HepG2 (cell line): Measurements from ENCODE around the gene NIBAN1. TPM values are rescaled to one million over a fixed set of nuclear protein-coding genes. Genes with fewer than 3 reads are reported as not detected.

Source experiments
- ATAC-seq: fragments of 200-7000 bp; cut with Tn5 transposase; 3 replicates; pipeline ENCODE4 v1.9.1; 2020; ENCODE audit warnings: mild to moderate bottlenecking, moderate library complexity
- BruUV-seq: library from RNA; stranded (reverse); fragments of 400-500 nt; replicated peaks from 2 replicates; lab custom pipeline; 2021; lab: Mats Ljungman, UMichigan
- CTCF ChIA-PET: fragments of 300-600 bp; formaldehyde crosslinking; extraction: SDS; loops from one replicate; lab custom pipeline; 2021; ENCODE audit warnings: low total read pairs, inconsistent platforms, low intra/inter-chr PET ratio; lab: Yijun Ruan, JAX
- POLR2A ChIA-PET: fragments of 350-600 bp; sonication (Branson Sonifier 250); formaldehyde crosslinking; loops from one replicate; lab custom pipeline; 2020; ENCODE audit warnings: antibody characterized with exemption, inconsistent platforms; lab: Yijun Ruan, JAX
- DNase-seq: peaks from one replicate; pipeline ENCODE4 v3.0.0-alpha.2; 2015; ENCODE audit warnings: low spot score
- FAIRE-seq: peaks from 3 replicates; lab custom pipeline; 2011; peaks lifted over from hg19 to GRCh38; lab: Jason Lieb, UNC
- H2AFZ ChIP-seq: one replicate; pipeline ENCODE4 v1.6.1; 2011; ENCODE audit warnings: low read length, inconsistent platforms
- H3K27ac ChIP-seq: fragments of 300-600 bp; 3 replicates; pipeline ENCODE4 v1.8.0; 2011; ENCODE audit warnings: mixed run types, mild to moderate bottlenecking, mixed read lengths, low read length, inconsistent platforms; ENCODE audit not compliant: insufficient read depth; ENCODE audit errors: extremely low read length
- H3K27me3 ChIP-seq, 2 experiments: fragments of 200-600 bp in 1 of 2; 2 replicates in 1 of 2; 3 replicates in 1 of 2; pipeline versions ENCODE4 v1.6.0 to v1.8.0; 2011; ENCODE audit warnings: low read length in 2 of 2, mild to moderate bottlenecking in 2 of 2, moderate library complexity in 2 of 2, inconsistent platforms in 1 of 2; ENCODE audit not compliant: insufficient read depth in 2 of 2, control insufficient read depth in 1 of 2
- H3K36me3 ChIP-seq, 2 experiments: fragments of 200-600 bp in 1 of 2; replicated peaks in 1 of 2; 2 replicates in 1 of 2; 3 replicates in 1 of 2; pipeline versions ENCODE4 v1.5.1 to v1.8.0; 2011; ENCODE audit warnings: low read length in 2 of 2, inconsistent platforms in 1 of 2; ENCODE audit not compliant: insufficient read depth in 2 of 2, control insufficient read depth in 1 of 2
- H3K4me1 ChIP-seq: 2 replicates; pipeline ENCODE4 v1.5.1; 2012; ENCODE audit warnings: low read length, inconsistent platforms; ENCODE audit not compliant: insufficient read depth
- H3K4me2 ChIP-seq: 2 replicates; pipeline ENCODE4 v1.6.0; 2011; ENCODE audit warnings: low read depth, low read length, inconsistent platforms
- H3K4me3 ChIP-seq, 3 experiments: fragments of 200-600 bp in 1 of 3; sonication (generic), shearing (Covaris generic) in 1 of 3; replicated peaks in 1 of 3; 2 replicates each; pipeline ENCODE4 v1.5.1; 2011 to 2016; ENCODE audit warnings: low read length in 3 of 3, inconsistent platforms in 2 of 3, low read depth in 2 of 3, mild to moderate bottlenecking in 2 of 3, control low read depth in 1 of 3, mixed read lengths in 1 of 3; ENCODE audit not compliant: insufficient read depth in 1 of 3
- H3K79me2 ChIP-seq: one replicate; pipeline ENCODE4 v1.6.1; 2011; ENCODE audit warnings: low read length, inconsistent platforms; ENCODE audit not compliant: insufficient read depth
- H3K9ac ChIP-seq: 2 replicates; pipeline ENCODE4 v1.6.0; 2011; ENCODE audit warnings: mild to moderate bottlenecking, low read depth, low read length, inconsistent platforms; ENCODE audit not compliant: insufficient read depth
- H3K9me3 ChIP-seq: 2 replicates; pipeline ENCODE4 v1.5.1; 2012; ENCODE audit warnings: mild to moderate bottlenecking, low read length
- H4K20me1 ChIP-seq: 2 replicates; pipeline ENCODE4 v1.6.0; 2011; ENCODE audit warnings: inconsistent platforms, mild to moderate bottlenecking, low read length, moderate library complexity; ENCODE audit not compliant: insufficient read depth
- CREB1 ChIP-seq, 2 experiments: fragments of 450-650 bp in 1 of 2; IDR thresholded peaks; 2 replicates each; pipeline ENCODE4 v1.6.1; 2016 to 2017; ENCODE audit warnings: control low read depth in 1 of 2, mild to moderate bottlenecking in 1 of 2, missing compliant biosample characterization in 1 of 2, missing genetic modification characterization in 1 of 2
- DNMT1 ChIP-seq: sonication (generic); formaldehyde crosslinking; IDR thresholded peaks from 2 replicates; pipeline ENCODE4 v1.5.1; 2020; ENCODE audit warnings: mild to moderate bottlenecking, missing genetic modification reagents
- GATAD2A ChIP-seq: IDR thresholded peaks from 2 replicates; pipeline ENCODE4 v1.6.1; 2016
- SMARCC2 ChIP-seq: fragments of 450-650 bp; IDR thresholded peaks from 2 replicates; pipeline ENCODE4 v1.6.1; 2017; ENCODE audit warnings: antibody characterized with exemption, mild to moderate bottlenecking
- THAP11 ChIP-seq: IDR thresholded peaks from 2 replicates; pipeline ENCODE4 v1.6.1; 2016; ENCODE audit warnings: missing biosample characterization, missing genetic modification reagents
- WGBS: methylation state at CpG from one replicate; pipeline ENCODE4 v1.1.6; 2017; ENCODE audit warnings: low lambda C conversion rate; 5-methylcytosine and 5-hydroxymethylcytosine counted together
- in situ Hi-C: cut with HindIII; loops from 2 replicates; pipeline ENCODE4 v1.10.0; 2017; ENCODE audit warnings: low pct_unique_long_range_greater_than_20kb; ENCODE audit not compliant: extremely low pct_ligation_motif_present
- intact Hi-C: fragments of 100-400 bp; cut with micrococcal nuclease; formaldehyde crosslinking; loops from one replicate; pipeline ENCODE4 v1.10.0; 2022; ENCODE audit not compliant: unreplicated experiment
- polyA plus RNA-seq, 8 experiments: library from polyadenylated mRNA; depleted of rRNA in 3 of 8; stranded (reverse) in 7 of 8; unstranded in 1 of 8; fragments of >200 nt; fragmentation: Illumina TruSeq in 4 of 8; extraction: Trizol in 4 of 8; gene quantifications; 2 replicates each; pipeline versions ENCODE4 v1.2.1 to v1.2.3, GENCODE V29; 2011 to 2016; ENCODE audit warnings: low read depth in 4 of 8, missing spikeins in 1 of 8, mixed read lengths in 1 of 8; ENCODE audit not compliant: insufficient read depth in 1 of 8
- total RNA-seq, 5 experiments: library from RNA; depleted of rRNA; stranded (reverse); fragments of >200 nt; fragmentation: Illumina TruSeq; extraction: Trizol; gene quantifications; 2 replicates each; pipeline ENCODE4 v1.2.3, GENCODE V29; 2016; ENCODE audit warnings: low read depth in 1 of 5
- TF ChIP-seq, protein P1 (sequence below): sonication (generic); formaldehyde crosslinking; conservative IDR thresholded peaks from 2 replicates; pipeline ENCODE4 v1.8.0; 2022; ENCODE audit warnings: missing genetic modification reagents
- TF ChIP-seq, protein P2 (sequence below): sonication (generic); formaldehyde crosslinking; IDR thresholded peaks from 2 replicates; pipeline ENCODE4 v1.4.0; 2020; ENCODE audit warnings: missing genetic modification reagents
- TF ChIP-seq, protein P3 (sequence below): sonication (generic); formaldehyde crosslinking; IDR thresholded peaks from 2 replicates; pipeline ENCODE4 v1.8.0; 2022; ENCODE audit warnings: mild to moderate bottlenecking, missing genetic modification reagents, moderate library complexity

NIBAN1 gene
- total and polyA plus RNA-seq, 2 of the 13 experiments (the other 11 are each of a cell fraction or from before 2014, with no cell fraction given): not detected

DNA sequence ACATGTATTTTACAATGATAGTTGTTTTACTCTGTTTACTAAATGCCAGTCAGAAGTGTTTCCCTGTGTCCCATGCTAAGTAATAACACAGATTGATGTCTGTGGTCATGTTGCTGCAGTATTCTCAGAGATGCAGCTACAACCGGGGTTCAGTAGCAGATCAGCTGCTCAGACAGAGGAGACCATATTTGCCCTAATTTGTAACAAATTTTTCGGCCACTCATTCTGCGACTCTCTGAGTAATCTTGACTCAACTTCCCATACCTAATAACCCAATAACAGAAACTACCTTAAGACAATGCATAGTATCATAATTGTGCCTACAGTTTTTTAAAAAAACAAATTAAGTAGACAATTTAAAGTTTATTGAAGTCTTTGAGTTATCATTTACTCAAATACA is 32.6 kb downstream of the NIBAN1 start:
- no TSS peak for BruUV-seq
- TF ChIP-seq, protein P1, sequence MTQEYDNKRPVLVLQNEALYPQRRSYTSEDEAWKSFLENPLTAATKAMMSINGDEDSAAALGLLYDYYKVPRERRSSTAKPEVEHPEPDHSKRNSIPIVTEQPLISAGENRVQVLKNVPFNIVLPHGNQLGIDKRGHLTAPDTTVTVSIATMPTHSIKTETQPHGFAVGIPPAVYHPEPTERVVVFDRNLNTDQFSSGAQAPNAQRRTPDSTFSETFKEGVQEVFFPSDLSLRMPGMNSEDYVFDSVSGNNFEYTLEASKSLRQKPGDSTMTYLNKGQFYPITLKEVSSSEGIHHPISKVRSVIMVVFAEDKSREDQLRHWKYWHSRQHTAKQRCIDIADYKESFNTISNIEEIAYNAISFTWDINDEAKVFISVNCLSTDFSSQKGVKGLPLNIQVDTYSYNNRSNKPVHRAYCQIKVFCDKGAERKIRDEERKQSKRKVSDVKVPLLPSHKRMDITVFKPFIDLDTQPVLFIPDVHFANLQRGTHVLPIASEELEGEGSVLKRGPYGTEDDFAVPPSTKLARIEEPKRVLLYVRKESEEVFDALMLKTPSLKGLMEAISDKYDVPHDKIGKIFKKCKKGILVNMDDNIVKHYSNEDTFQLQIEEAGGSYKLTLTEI (CRISPR knock-in tag): no peak
- TF ChIP-seq, protein P2, sequence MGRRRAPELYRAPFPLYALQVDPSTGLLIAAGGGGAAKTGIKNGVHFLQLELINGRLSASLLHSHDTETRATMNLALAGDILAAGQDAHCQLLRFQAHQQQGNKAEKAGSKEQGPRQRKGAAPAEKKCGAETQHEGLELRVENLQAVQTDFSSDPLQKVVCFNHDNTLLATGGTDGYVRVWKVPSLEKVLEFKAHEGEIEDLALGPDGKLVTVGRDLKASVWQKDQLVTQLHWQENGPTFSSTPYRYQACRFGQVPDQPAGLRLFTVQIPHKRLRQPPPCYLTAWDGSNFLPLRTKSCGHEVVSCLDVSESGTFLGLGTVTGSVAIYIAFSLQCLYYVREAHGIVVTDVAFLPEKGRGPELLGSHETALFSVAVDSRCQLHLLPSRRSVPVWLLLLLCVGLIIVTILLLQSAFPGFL (CRISPR knock-in tag): no peak
- TF ChIP-seq SMARCC2 (no peak), CREB1 (IDR thresholded peaks at IDR 0.05) (no peak), CREB1 (CRISPR knock-in tag; IDR thresholded peaks at IDR 0.05) (no peak), DNMT1 (CRISPR knock-in tag) (no peak), THAP11 (CRISPR knock-in tag) (no peak), GATAD2A (CRISPR knock-in tag) (no peak)
- TF ChIP-seq, protein P3, sequence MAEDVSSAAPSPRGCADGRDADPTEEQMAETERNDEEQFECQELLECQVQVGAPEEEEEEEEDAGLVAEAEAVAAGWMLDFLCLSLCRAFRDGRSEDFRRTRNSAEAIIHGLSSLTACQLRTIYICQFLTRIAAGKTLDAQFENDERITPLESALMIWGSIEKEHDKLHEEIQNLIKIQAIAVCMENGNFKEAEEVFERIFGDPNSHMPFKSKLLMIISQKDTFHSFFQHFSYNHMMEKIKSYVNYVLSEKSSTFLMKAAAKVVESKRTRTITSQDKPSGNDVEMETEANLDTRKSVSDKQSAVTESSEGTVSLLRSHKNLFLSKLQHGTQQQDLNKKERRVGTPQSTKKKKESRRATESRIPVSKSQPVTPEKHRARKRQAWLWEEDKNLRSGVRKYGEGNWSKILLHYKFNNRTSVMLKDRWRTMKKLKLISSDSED (CRISPR knock-in tag): no peak
- FAIRE-seq: no peak
- Histone ChIP-seq H3K4me3 (no peak overlapping the region), H3K9me3 (no peaks in the 10 kb centered on the region), H2AFZ (no peak overlapping the region), H3K27ac (no peak overlapping the region), H3K4me2 (no peak overlapping the region), H3K9ac (no peak overlapping the region), H3K36me3 (no peaks in the 10 kb centered on the region), H3K4me1 (no peaks in the 10 kb centered on the region), H4K20me1 (no peaks in the 10 kb centered on the region), H3K27me3 (peaks cover 0 to 5% of the 10 kb centered on the region in 2 experiments; a peak in 2 of 5 replicates), H3K79me2 (no peaks in the 10 kb centered on the region)
- intact Hi-C loops (no loop called here), in situ Hi-C loops (no loop called here)
- ATAC-seq: no peak
- 2% methylated on average over 3 of the region's 3 CpGs for WGBS
- ChIA-PET CTCF (no interaction called here), POLR2A (no interaction called here)
- DNase-seq: no peak
